Sigmoid colon (tissue), 7 donors: ENCODE results near the gene ADA. TPM values are rescaled to one million over a fixed set of nuclear protein-coding genes. Genes with fewer than 3 reads are reported as not detected.

ENCODE experiments used
- DNase-seq: peaks from one replicate; pipeline ENCODE4 v3.0.0-alpha.2; 2019
- H3K27ac ChIP-seq, 4 donors: fragments of 200-600 bp; sonication (generic); one replicate each; pipeline ENCODE4 v1.5.1; 2016 to 2019; ENCODE audit warnings: mild to moderate bottlenecking in 1 of 4
- H3K27me3 ChIP-seq, 3 donors: fragments of 200-600 bp; sonication (generic); one replicate each; pipeline ENCODE4 v1.5.1; 2019; ENCODE audit warnings: mild to moderate bottlenecking in 1 of 3
- H3K36me3 ChIP-seq, 4 donors: fragments of 200-600 bp; sonication (generic); one replicate each; pipeline ENCODE4 v1.5.1; 2016 to 2019
- H3K4me1 ChIP-seq, 4 donors: fragments of 200-600 bp; sonication (generic); one replicate each; pipeline ENCODE4 v1.5.1; 2017 to 2019
- H3K4me3 ChIP-seq, 4 donors: fragments of 200-600 bp; sonication (generic); one replicate each; pipeline ENCODE4 v1.5.1; 2017 to 2019; ENCODE audit warnings: mild to moderate bottlenecking in 2 of 4, moderate library complexity in 1 of 4
- H3K9me3 ChIP-seq, 4 donors: fragments of 200-600 bp in 3 of 4; sonication (generic) in 3 of 4; one replicate each; pipeline versions ENCODE4 v1.5.1 to v1.6.1; 2013 to 2019
- EP300 ChIP-seq, 4 donors: sonication (generic); formaldehyde crosslinking; IDR thresholded peaks; one replicate each; pipeline ENCODE4 v1.6.1; 2017; ENCODE audit warnings: antibody characterized with exemption in 4 of 4
- POLR2A ChIP-seq, 2 donors: fragments of 450-650 bp; IDR thresholded peaks; one replicate each; pipeline ENCODE4 v1.6.1; 2016; ENCODE audit warnings: antibody characterized with exemption in 2 of 2, mild to moderate bottlenecking in 2 of 2, moderate library complexity in 2 of 2
- POLR2AphosphoS5 ChIP-seq, 4 donors: sonication (generic); formaldehyde crosslinking; IDR thresholded peaks; one replicate each; pipeline ENCODE4 v1.6.1; 2017; ENCODE audit warnings: antibody characterized with exemption in 4 of 4
- WGBS, 2 donors: extraction: QIAGEN DNeasy Blood & Tissue Kit; methylation state at CpG; one replicate each; pipeline ENCODE4 v1.1.7; 2013; 5-methylcytosine and 5-hydroxymethylcytosine counted together
- intact Hi-C: fragments of 100-400 bp; cut with DNase I; formaldehyde crosslinking; loops from one replicate; pipeline ENCODE4 v1.15.1; 2023
- polyA plus RNA-seq, 3 donors: library from polyadenylated mRNA; stranded (reverse); fragments of 200-250 nt; gene quantifications; one replicate each; pipeline ENCODE4 v1.2.3, GENCODE V29; 2013
- total RNA-seq, 4 donors: library from RNA; depleted of rRNA; stranded (reverse); fragments of >200 nt; gene quantifications; one replicate each; pipeline ENCODE4 v1.1.0, GENCODE V29; 2016
- TF ChIP-seq, protein P1 (sequence below), 4 experiments: fragments of 450-650 bp in 3 of 4; fragments of 200-600 bp in 1 of 4; IDR thresholded peaks; one replicate each; pipeline ENCODE4 v1.5.1; 2016 to 2019; ENCODE audit warnings: antibody characterized with exemption in 4 of 4, mild to moderate bottlenecking in 3 of 4, moderate library complexity in 2 of 4
- donor health status: healthy with polysubstance abuse.
- donor health status: Bipolar disorder and iron deficiency.
- donor health status: healthy.

ADA gene
- total and polyA plus RNA-seq, 7 donors = 2.5 to 17.1 (median 11.1) TPM

DNA sequence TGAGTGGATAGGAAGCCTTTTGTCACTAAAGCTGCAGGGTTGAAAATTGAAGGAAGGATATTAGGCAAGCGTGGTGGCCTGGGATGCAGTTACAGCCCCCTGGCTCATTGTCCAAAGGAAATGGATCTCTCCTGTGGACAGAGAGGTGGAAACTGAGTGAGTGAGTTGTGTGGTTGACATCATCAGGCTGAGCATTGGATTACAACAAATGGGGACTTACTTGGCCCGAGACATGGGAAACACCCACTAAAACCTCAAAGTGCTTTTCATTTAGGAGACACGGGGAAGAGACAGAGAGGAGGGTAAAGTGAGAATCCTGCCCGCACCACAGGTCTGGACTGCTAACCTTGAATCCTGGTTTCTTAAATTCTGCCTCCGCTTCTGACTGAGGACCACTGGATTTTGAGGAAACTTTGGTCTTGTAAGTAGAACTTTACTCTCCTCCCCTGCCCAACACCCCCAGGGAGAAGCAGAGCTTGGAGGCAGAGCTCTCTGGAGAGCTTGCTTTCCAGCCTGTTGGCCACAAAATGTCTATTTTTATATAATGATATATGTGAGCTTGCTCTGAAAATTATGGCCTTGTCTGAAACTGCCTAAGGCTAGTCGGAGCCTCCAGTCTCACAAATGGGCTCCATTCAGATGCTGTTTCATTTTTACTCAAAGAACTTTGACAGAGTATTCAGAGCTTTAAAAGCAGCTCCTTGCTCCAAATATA, 69.0 kb downstream of the ADA start, which contains the start of gene PKIG:
Gene PKIG (plus strand): TSS at position 269 of the 715 bp plus-strand sequence. CDS start 31,978 bp downstream, outside the sequence.
- no peaks in the 10 kb centered on the region for H3K9me3 ChIP-seq
- H3K4me3 ChIP-seq = peak within 1 kb of the TSS; percentile 32 to 49 (median 38)
- no peaks in the 10 kb centered on the region for H3K36me3 ChIP-seq
- 47 to 87% methylated on average over 6 of the region's 6 CpGs for WGBS, 2 donors
- intact Hi-C loops = no loop called here
- H3K27ac ChIP-seq = peak within 1 kb of the TSS; percentile 79 to 95 (median 90)
- peak; percentile 82 for DNase-seq
- peaks cover 0 to 100% (median 93%) of the 10 kb centered on the region in 4 donors for H3K4me1 ChIP-seq
- peak in 1 of 2 donors; percentile 42 for TF ChIP-seq POLR2A (IDR thresholded peaks at IDR 0.05)
- TF ChIP-seq, protein P1, sequence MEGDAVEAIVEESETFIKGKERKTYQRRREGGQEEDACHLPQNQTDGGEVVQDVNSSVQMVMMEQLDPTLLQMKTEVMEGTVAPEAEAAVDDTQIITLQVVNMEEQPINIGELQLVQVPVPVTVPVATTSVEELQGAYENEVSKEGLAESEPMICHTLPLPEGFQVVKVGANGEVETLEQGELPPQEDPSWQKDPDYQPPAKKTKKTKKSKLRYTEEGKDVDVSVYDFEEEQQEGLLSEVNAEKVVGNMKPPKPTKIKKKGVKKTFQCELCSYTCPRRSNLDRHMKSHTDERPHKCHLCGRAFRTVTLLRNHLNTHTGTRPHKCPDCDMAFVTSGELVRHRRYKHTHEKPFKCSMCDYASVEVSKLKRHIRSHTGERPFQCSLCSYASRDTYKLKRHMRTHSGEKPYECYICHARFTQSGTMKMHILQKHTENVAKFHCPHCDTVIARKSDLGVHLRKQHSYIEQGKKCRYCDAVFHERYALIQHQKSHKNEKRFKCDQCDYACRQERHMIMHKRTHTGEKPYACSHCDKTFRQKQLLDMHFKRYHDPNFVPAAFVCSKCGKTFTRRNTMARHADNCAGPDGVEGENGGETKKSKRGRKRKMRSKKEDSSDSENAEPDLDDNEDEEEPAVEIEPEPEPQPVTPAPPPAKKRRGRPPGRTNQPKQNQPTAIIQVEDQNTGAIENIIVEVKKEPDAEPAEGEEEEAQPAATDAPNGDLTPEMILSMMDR (IDR thresholded peaks at IDR 0.05) = no peak
- TF ChIP-seq POLR2AphosphoS5 (IDR thresholded peaks at IDR 0.05) = peak; percentile 51 to 76 (median 64)
- H3K27me3 ChIP-seq = no peaks in the 10 kb centered on the region

- Histone ChIP-seq H3K4me1 (peaks cover 0 to 99% (median 92%) of the 10 kb centered on the region in 4 donors), H3K27ac (peak overlapping the region; percentile 79 to 95 (median 90)), H3K9me3 (no peaks in the 10 kb centered on the region), H3K4me3 (no peak overlapping the region), H3K36me3 (no peaks in the 10 kb centered on the region), H3K27me3 (no peaks in the 10 kb centered on the region)
- intact Hi-C loops = no loop called here
- TF ChIP-seq EP300 (IDR thresholded peaks at IDR 0.05) (no peak), POLR2A (IDR thresholded peaks at IDR 0.05) (no peak)
- TF ChIP-seq, protein P1 (IDR thresholded peaks at IDR 0.05) = no peak
- 77 to 95% methylated on average over 1 of the region's 1 CpG for WGBS, 2 donors
- DNase-seq = no peak
Measured at GRCh38 chr20:44581515-44581914, 70.0 kb downstream of the ADA start.

DNA sequence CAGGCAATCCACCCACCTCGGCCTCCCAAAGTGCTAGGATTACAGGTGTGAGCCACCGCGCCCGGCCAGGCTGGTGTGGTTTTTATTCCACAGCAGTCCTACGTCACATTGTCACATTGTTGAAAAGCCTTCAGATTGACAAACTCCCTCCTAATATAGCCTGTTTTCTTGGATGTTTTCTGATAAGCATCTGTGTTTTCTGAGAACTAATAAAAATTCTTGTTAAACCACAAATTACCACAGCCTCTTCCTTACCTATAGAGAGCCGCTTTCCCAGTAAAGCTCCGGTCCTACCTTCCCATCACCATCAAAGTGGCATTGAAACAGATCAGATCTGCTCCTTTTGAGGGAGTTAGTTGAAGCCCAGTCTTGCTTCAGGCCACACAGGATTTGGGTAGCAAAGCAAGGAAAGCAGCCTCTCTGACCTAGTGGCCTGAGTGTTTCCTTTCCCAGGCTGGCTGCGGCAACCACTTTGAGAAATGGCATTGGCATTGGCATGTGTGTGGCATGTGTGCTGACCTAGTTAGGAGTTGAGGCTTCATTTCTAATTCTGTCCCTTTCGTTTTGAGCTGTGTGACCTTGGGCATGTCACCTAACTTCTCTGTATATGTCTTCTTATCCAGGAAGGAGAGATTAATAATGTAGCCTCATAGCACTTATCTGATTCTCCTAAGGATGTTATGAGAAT, 70.8 kb downstream of the ADA start:
- Histone ChIP-seq H3K27ac (peak overlapping the region; percentile 79 to 95 (median 90)), H3K9me3 (no peaks in the 10 kb centered on the region), H3K36me3 (no peaks in the 10 kb centered on the region), H3K27me3 (no peaks in the 10 kb centered on the region), H3K4me1 (peaks cover 0 to 99% (median 92%) of the 10 kb centered on the region in 4 donors), H3K4me3 (no peak overlapping the region)
- TF ChIP-seq POLR2A (IDR thresholded peaks at IDR 0.05) (no peak), POLR2AphosphoS5 (IDR thresholded peaks at IDR 0.05) (no peak), EP300 (IDR thresholded peaks at IDR 0.05) (no peak)
- TF ChIP-seq, protein P1 (IDR thresholded peaks at IDR 0.05) = no peak
- no peak for DNase-seq
- intact Hi-C loops = no loop called here
- 87 to 90% methylated on average over 9 of the region's 9 CpGs for WGBS, 2 donors

GRCh38 chr20:44579313-44580081, 72.0 kb downstream of the ADA start:
- 71 to 88% methylated on average over 8 of the region's 8 CpGs for WGBS, 2 donors
- intact Hi-C loops = no loop called here
- H3K4me1 ChIP-seq = peaks cover 0 to 99% (median 92%) of the 10 kb centered on the region in 4 donors

More at GRCh38 chr20:44579313-44580081, 72.0 kb downstream of the ADA start:
- no peak overlapping the region for H3K4me3 ChIP-seq
- no peak for DNase-seq
- no peaks in the 10 kb centered on the region for H3K36me3 ChIP-seq
- H3K9me3 ChIP-seq = no peaks in the 10 kb centered on the region
- TF ChIP-seq EP300 (IDR thresholded peaks at IDR 0.05) = no peak
- TF ChIP-seq POLR2A (IDR thresholded peaks at IDR 0.05) = no peak
- TF ChIP-seq POLR2AphosphoS5 (IDR thresholded peaks at IDR 0.05) = no peak
- H3K27ac ChIP-seq = peak overlapping the region; percentile 79 to 95 (median 90)
- H3K27me3 ChIP-seq = no peaks in the 10 kb centered on the region
